Right lobe of liver (tissue), 4 donors: Measurements from ENCODE around the gene CDK12.
"Not testable (repeated sequence)": the region's sequence is repeated elsewhere in the genome, so short reads cannot be mapped to it uniquely, and the experiment has no call there.

Source experiments
- CTCF ChIP-seq, 4 donors: fragments of 200-600 bp in 3 of 4; fragments of 450-650 bp in 1 of 4; IDR thresholded peaks; one replicate each; pipeline versions ENCODE4 v1.5.1 to v1.8.0; 2016 to 2022; ENCODE audit warnings: antibody characterized with exemption in 4 of 4, mild to moderate bottlenecking in 2 of 4
- POLR2A ChIP-seq: fragments of 450-650 bp; IDR thresholded peaks from one replicate; pipeline ENCODE4 v1.6.1; 2017; ENCODE audit warnings: antibody characterized with exemption, mild to moderate bottlenecking
- donor health status: DM: no; HTN: no; CAD: no.
- donor health status: DM: no; HTN: no; CAD: no.
- donor health status: DM: no; HTN: yes; CAD: no.

- not testable (repeated sequence) for TF ChIP-seq CTCF (IDR thresholded peaks at IDR 0.05); POLR2A
These were observed 35.6 kb downstream of the CDK12 start for GRCh38 chr17:39496921-39497320.
